GM23248 (cell line): ENCODE data around the gene CCSAP. TPM values are rescaled to one million over a fixed set of nuclear protein-coding genes. Genes with fewer than 3 reads are reported as not detected.

Source experiments
- DNase-seq: peaks from one replicate; pipeline ENCODE4 v3.0.0-alpha.2; 2015
- H2AFZ ChIP-seq: fragments of 200-600 bp; sonication (generic); 2 replicates; pipeline ENCODE4 v1.6.1; 2016; ENCODE audit warnings: antibody characterized with exemption
- H3F3A ChIP-seq: fragments of 200-600 bp; sonication (generic); 2 replicates; pipeline ENCODE4 v1.6.1; 2016; ENCODE audit warnings: mild to moderate bottlenecking, antibody characterized with exemption, mixed run types; ENCODE audit not compliant: insufficient read depth
- H3K27ac ChIP-seq: fragments of 200-600 bp; sonication (generic); 2 replicates; pipeline ENCODE4 v1.5.1; 2016; ENCODE audit warnings: mild to moderate bottlenecking
- H3K27me3 ChIP-seq: fragments of 200-600 bp; sonication (generic); replicated peaks from 2 replicates; pipeline ENCODE4 v1.6.1; 2016; ENCODE audit warnings: mild to moderate bottlenecking; ENCODE audit not compliant: insufficient read depth
- H3K36me3 ChIP-seq: fragments of 200-600 bp; sonication (generic); 2 replicates; pipeline ENCODE4 v1.6.1; 2016; ENCODE audit warnings: low read depth, mild to moderate bottlenecking
- H3K4me1 ChIP-seq: fragments of 200-600 bp; sonication (generic); 2 replicates; pipeline ENCODE4 v1.6.1; 2016; ENCODE audit warnings: mild to moderate bottlenecking; ENCODE audit not compliant: insufficient read depth
- H3K4me2 ChIP-seq: fragments of 200-600 bp; sonication (generic); one replicate; pipeline ENCODE4 v1.6.1; 2016; ENCODE audit warnings: mild to moderate bottlenecking; ENCODE audit not compliant: unreplicated experiment
- H3K4me3 ChIP-seq: fragments of 200-600 bp; sonication (generic); 2 replicates; pipeline ENCODE4 v1.5.1; 2016; ENCODE audit warnings: mild to moderate bottlenecking
- H3K79me2 ChIP-seq: fragments of 200-600 bp; sonication (generic); 2 replicates; pipeline ENCODE4 v1.6.1; 2016; ENCODE audit warnings: mild to moderate bottlenecking; ENCODE audit not compliant: insufficient read depth
- H3K9ac ChIP-seq: fragments of 200-600 bp; sonication (generic); 2 replicates; pipeline ENCODE4 v1.6.1; 2016; ENCODE audit warnings: mild to moderate bottlenecking
- H3K9me2 ChIP-seq: fragments of 200-600 bp; sonication (generic); 2 replicates; pipeline ENCODE4 v1.6.1; 2016; ENCODE audit warnings: mixed run types, mild to moderate bottlenecking, moderate library complexity; ENCODE audit not compliant: insufficient read depth
- H3K9me3 ChIP-seq: fragments of 200-600 bp; sonication (generic); one replicate; pipeline ENCODE4 v1.6.1; 2017; ENCODE audit warnings: low read depth
- H4K20me1 ChIP-seq: fragments of 200-600 bp; sonication (generic); 2 replicates; pipeline ENCODE4 v1.6.0; 2016; ENCODE audit not compliant: insufficient read depth
- EZH2 ChIP-seq: fragments of 200-600 bp; sonication (generic); IDR thresholded peaks from 2 replicates; pipeline ENCODE4 v1.6.1; 2018; ENCODE audit warnings: antibody characterized with exemption, mild to moderate bottlenecking; ENCODE audit not compliant: insufficient read depth, poor library complexity, severe bottlenecking
- EZH2phosphoT487 ChIP-seq: fragments of 200-600 bp; sonication (generic); IDR thresholded peaks from 2 replicates; pipeline ENCODE4 v1.6.1; 2018; ENCODE audit warnings: antibody characterized with exemption, moderate library complexity, mild to moderate bottlenecking, low read depth; ENCODE audit not compliant: insufficient read depth
- WGBS, 2 experiments: methylation state at CpG; one replicate each; pipeline ENCODE4 v1.1.6; 2015 to 2017; ENCODE audit warnings: low lambda C conversion rate in 2 of 2, low coverage in 1 of 2; ENCODE audit errors: missing lambda C conversion rate in 2 of 2; 5-methylcytosine and 5-hydroxymethylcytosine counted together
- in situ Hi-C: fragments of 300-500 bp; cut with MboI; formaldehyde crosslinking; loops from 2 replicates; pipeline ENCODE4 v1.15.0; 2020
- polyA plus RNA-seq: library from polyadenylated mRNA; unstranded; fragments of >200 nt; fragmentation: Nextera tagmentation; extraction: Ambion mirVana; gene quantifications from 2 replicates; pipeline ENCODE4 v1.2.1, GENCODE V29; 2016
- total RNA-seq: library from RNA; depleted of rRNA; stranded (reverse); fragments of >200 nt; shearing (Covaris generic); gene quantifications from 2 replicates; pipeline ENCODE4 v1.2.3, GENCODE V29; 2014; rRNA removed

Gene CCSAP, protein sequence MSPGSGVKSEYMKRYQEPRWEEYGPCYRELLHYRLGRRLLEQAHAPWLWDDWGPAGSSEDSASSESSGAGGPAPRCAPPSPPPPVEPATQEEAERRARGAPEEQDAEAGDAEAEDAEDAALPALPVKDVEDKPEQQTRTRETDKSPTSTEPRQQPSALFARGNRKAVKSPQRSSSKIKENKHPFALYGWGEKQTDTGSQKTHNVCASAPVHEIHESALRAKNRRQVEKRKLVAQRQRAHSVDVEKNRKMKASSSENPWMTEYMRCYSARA
- total RNA-seq (7.8 and 9.0 TPM in 2 replicates), polyA plus RNA-seq (3.4 and 3.5 TPM in 2 replicates)

DNA sequence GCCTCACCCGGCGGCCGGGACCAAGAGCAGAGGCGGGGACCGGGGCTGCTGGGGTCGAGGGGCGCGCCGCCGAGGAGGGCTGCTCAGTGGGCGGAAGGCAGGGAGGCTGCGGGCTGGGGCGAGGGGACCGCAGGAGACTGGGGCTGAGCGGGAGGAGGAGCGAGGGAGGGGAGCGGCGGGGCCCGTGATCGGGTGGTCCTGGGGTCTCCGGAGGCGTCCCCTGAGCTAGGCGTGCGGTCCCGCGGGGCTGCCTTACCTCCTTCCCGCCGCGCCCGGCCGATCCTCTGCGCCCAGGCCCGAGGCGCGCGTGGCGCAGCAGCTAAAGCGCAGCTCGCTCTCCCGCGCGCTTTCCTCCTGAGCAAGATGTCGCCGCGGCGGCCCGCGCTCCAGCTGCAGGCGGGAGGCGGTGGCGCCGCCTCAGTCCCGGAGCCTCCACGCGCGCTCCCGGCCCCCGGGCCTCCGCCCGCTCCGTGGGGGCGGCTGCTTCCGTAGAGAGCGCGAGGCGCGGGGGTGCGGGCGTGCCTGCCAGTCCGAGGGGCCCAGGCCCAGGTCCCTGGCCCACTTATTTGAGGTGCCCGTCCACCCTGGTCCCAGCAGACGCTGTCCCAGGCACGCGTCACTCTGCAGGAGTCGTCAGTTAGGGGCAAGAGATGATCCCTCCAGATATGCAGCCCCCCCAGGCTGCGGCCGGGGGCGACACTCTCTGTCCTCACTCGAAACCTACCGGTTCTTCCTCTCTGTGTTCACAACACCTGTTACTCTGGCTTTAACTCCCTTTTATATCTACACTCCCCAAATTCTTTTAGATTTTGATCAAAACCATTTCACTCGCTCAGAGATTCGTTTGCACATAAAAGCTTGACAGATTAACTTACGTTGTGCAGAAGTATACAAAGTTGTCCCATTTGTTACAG lies at the start of gene CCSAP:
TSS of gene CCSAP (minus strand) at position 392 of the 914 bp plus-strand sequence. CDS start 582 bp downstream, outside the sequence.
- in situ Hi-C loops = no loop called here
- Histone ChIP-seq H3K9ac (peak within 1 kb of the TSS; percentile 80), H3K36me3 (no peaks in the 10 kb centered on the region), H4K20me1 (no peaks in the 10 kb centered on the region), H2AFZ (peak within 1 kb of the TSS; percentile 94), H3K4me1 (0 out of 2 replicates have a peak, but pooled peaks cover 3% of the 10 kb centered on the region), H3K27ac (peak within 1 kb of the TSS; percentile 13), H3K9me3 (no peaks in the 10 kb centered on the region), H3K4me2 (peak within 1 kb of the TSS; percentile 95), H3K27me3 (0 out of 2 replicates have a peak, but pooled peaks cover 4% of the 10 kb centered on the region), H3K9me2 (no peaks in the 10 kb centered on the region), H3K4me3 (peak within 1 kb of the TSS; percentile 85), H3K79me2 (peaks cover 34% of the 10 kb centered on the region), H3F3A (no peaks in the 10 kb centered on the region)
- peak; percentile 84 for DNase-seq
- 1 to 2% methylated on average over 40 to 62 of the region's 83 CpGs for WGBS, 2 experiments
- TF ChIP-seq EZH2phosphoT487 = no peak
- TF ChIP-seq EZH2 = no peak

DNA sequence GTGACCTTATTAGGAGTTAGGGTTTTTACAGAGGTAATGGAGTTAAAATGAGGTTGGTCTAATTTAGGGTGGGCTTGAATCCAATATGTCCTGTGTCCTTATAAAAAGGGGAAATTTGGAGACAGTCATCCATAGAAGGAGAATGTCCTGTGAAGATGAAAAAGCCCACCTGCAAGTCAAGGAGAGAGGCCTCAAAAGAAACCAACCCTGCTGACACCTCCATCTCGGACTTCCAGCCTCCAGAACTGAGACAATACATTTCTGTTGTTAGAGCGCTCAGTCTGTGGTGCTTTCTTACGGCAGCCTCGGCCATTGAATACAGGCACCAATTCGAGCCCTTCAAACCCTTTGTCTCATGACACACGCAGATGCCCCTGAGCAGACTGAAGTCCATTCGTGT lies 47.3 kb upstream of the CCSAP start:
- no peak overlapping the region for H2AFZ ChIP-seq
- peaks cover 13% of the 10 kb centered on the region; the same call in 1 of the 2 replicates for H3F3A ChIP-seq
- H3K9me3 ChIP-seq = no peaks in the 10 kb centered on the region
- H3K4me2 ChIP-seq = no peak overlapping the region
- no peaks in the 10 kb centered on the region for H3K79me2 ChIP-seq
- H3K27me3 ChIP-seq = no peaks in the 10 kb centered on the region; the same call in 1 of the 2 replicates
- H3K9me2 ChIP-seq = no peaks in the 10 kb centered on the region
- TF ChIP-seq EZH2 = no peak
- TF ChIP-seq EZH2phosphoT487 = no peak
- H3K36me3 ChIP-seq = no peaks in the 10 kb centered on the region
- H3K4me3 ChIP-seq = no peak overlapping the region
- DNase-seq = no peak
- no peak overlapping the region for H3K9ac ChIP-seq
- WGBS, 2 experiments = 64 to 65% methylated on average over 7 of the region's 7 CpGs
- in situ Hi-C loops = no loop called here
- H3K4me1 ChIP-seq = peaks cover 8% of the 10 kb centered on the region
- no peaks in the 10 kb centered on the region for H4K20me1 ChIP-seq
- H3K27ac ChIP-seq = no peak overlapping the region

- H3K9me3 ChIP-seq = no peaks in the 10 kb centered on the region
- no peaks in the 10 kb centered on the region for H3K36me3 ChIP-seq
- no peak overlapping the region for H3K9ac ChIP-seq
- peak; percentile 47 for DNase-seq
- no peaks in the 10 kb centered on the region for H4K20me1 ChIP-seq
- H3K4me1 ChIP-seq = peaks cover 8% of the 10 kb centered on the region
- H3K9me2 ChIP-seq = no peaks in the 10 kb centered on the region
- no peaks in the 10 kb centered on the region for H3K79me2 ChIP-seq
- WGBS, 2 experiments = 35 to 39% methylated on average over 7 of the region's 7 CpGs
- H3K4me2 ChIP-seq = no peak overlapping the region
- H2AFZ ChIP-seq = no peak overlapping the region
- in situ Hi-C loops = no loop called here
- H3K4me3 ChIP-seq = no peak overlapping the region
- no peak for TF ChIP-seq EZH2
- TF ChIP-seq EZH2phosphoT487 = no peak
- peaks cover 13% of the 10 kb centered on the region; the same call in 1 of the 2 replicates for H3F3A ChIP-seq
- H3K27me3 ChIP-seq = no peaks in the 10 kb centered on the region; the same call in 1 of the 2 replicates
- no peak overlapping the region for H3K27ac ChIP-seq
Observed at GRCh38 chr1:229388897-229389580, 46.2 kb upstream of the CCSAP start.

DNA sequence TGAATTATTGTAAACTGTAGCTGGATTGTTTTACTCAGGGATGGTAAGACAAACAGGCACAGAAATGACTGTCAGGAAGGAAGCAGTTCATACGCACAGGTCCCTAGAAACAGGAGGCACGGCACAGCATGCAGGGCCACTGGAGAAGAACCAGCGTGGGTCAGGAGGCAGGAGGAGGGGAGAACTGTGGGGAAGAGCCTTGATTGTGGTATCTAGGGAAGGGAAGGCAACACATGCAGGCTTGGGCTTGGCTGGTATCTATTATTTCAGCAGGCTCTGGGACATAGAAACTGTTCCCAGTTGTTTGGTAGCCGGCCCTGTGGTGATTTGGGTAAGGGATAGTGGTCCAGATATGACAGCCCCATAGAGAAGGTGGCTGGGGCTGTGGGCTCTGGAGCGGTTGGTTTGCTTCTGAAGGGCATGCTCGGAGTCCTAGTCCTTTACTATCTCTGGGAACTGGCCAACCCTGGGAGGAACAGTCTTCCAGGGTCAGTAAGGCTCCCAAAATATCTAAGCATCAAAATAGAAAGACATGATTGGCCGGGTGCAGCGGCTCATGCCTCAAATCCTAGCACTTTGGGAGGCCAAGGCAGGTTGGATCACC lies 43.1 kb upstream of the CCSAP start:
- no peak overlapping the region for H3K27ac ChIP-seq
- WGBS, 2 experiments = 63 to 67% methylated on average over 8 of the region's 8 CpGs
- H4K20me1 ChIP-seq = no peaks in the 10 kb centered on the region
- no peak overlapping the region for H3K9ac ChIP-seq
- H3K9me3 ChIP-seq = no peaks in the 10 kb centered on the region
- no peaks in the 10 kb centered on the region for H3K79me2 ChIP-seq
- TF ChIP-seq EZH2phosphoT487 (no peak), EZH2 (no peak)
- no peaks in the 10 kb centered on the region for H3K9me2 ChIP-seq
- H3F3A ChIP-seq = peaks cover 13% of the 10 kb centered on the region; the same call in 1 of the 2 replicates
- peaks cover 8% of the 10 kb centered on the region for H3K4me1 ChIP-seq
- in situ Hi-C loops = no loop called here
- no peaks in the 10 kb centered on the region; the same call in 1 of the 2 replicates for H3K27me3 ChIP-seq
- H2AFZ ChIP-seq = no peak overlapping the region
- DNase-seq = no peak
- no peak overlapping the region for H3K4me3 ChIP-seq
- no peak overlapping the region for H3K4me2 ChIP-seq
- H3K36me3 ChIP-seq = no peaks in the 10 kb centered on the region
